Fibroblast of villous mesenchyme (primary cell): ENCODE data around the gene LILRB2. TPM values are rescaled to one million over a fixed set of nuclear protein-coding genes. Genes with fewer than 3 reads are reported as not detected.

Source experiments
- DNase-seq: peaks from one replicate; pipeline ENCODE4 v3.0.0-alpha.2; 2010; ENCODE audit warnings: low read depth
- H3K4me3 ChIP-seq: 2 replicates; pipeline ENCODE4 v1.5.1; 2011; ENCODE audit warnings: low read depth, mild to moderate bottlenecking, low read length
- total RNA-seq: library from RNA; depleted of rRNA; stranded (reverse); fragments of >200 nt; gene quantifications from 2 replicates; pipeline ENCODE4 v1.2.3, GENCODE V29; 2012
- TF ChIP-seq, protein P1 (sequence below): IDR thresholded peaks from 2 replicates; pipeline ENCODE4 v1.5.1; 2012; ENCODE audit warnings: low read depth, mild to moderate bottlenecking, low read length; ENCODE audit not compliant: insufficient read depth

LILRB2 gene
- total RNA-seq, 1 donor, result not detected

DNA sequence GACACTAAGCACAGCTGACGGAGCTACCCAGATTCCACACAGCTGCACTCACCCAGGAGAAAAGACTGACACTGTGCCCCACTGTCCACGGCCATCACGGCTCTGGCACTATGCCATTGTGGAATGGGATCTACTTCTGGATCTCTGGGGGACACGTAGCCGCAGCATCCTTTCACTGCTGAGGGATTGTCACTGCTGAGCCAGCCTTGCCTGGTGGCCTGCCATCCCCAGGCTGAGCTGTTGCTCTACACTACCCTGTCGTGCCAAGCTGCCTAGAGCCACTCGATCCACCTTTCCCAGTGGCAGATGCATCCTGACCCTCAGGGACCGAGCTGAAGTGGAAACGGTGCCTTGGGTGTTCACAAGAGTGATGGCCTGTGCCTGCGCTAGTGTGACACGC, 18.8 kb downstream of the LILRB2 start:
- TF ChIP-seq, protein P1, sequence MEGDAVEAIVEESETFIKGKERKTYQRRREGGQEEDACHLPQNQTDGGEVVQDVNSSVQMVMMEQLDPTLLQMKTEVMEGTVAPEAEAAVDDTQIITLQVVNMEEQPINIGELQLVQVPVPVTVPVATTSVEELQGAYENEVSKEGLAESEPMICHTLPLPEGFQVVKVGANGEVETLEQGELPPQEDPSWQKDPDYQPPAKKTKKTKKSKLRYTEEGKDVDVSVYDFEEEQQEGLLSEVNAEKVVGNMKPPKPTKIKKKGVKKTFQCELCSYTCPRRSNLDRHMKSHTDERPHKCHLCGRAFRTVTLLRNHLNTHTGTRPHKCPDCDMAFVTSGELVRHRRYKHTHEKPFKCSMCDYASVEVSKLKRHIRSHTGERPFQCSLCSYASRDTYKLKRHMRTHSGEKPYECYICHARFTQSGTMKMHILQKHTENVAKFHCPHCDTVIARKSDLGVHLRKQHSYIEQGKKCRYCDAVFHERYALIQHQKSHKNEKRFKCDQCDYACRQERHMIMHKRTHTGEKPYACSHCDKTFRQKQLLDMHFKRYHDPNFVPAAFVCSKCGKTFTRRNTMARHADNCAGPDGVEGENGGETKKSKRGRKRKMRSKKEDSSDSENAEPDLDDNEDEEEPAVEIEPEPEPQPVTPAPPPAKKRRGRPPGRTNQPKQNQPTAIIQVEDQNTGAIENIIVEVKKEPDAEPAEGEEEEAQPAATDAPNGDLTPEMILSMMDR, result no peak
- H3K4me3 ChIP-seq, result no peak overlapping the region
- DNase-seq, result no peak

DNA sequence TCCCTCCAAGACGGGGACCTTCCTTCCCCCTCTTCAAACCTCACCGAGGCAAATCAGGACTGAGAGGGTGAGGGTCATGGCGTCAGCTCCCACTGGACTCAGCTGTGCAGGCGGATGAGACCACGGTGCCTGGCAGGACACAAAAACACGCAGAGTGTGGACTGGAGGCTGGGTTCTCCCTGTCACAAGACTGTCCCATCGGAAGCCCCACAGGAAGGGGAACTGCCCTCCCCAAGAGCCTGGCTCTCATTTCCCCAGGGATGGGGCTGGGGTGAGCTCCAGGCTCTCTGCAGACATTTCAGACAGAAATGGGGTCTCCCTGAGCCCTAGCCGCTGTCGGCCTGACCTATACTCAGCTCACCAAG, 23.8 kb downstream of the LILRB2 start, which contains the start of gene LILRB5:
TSS of gene LILRB5 (minus strand) at position 158 of the 365 bp plus-strand sequence. CDS start at position 78, 80 bp downstream.
- H3K4me3 ChIP-seq, result no peak within 1 kb of the TSS
- DNase-seq, result no peak
- TF ChIP-seq, protein P1, result no peak

DNA sequence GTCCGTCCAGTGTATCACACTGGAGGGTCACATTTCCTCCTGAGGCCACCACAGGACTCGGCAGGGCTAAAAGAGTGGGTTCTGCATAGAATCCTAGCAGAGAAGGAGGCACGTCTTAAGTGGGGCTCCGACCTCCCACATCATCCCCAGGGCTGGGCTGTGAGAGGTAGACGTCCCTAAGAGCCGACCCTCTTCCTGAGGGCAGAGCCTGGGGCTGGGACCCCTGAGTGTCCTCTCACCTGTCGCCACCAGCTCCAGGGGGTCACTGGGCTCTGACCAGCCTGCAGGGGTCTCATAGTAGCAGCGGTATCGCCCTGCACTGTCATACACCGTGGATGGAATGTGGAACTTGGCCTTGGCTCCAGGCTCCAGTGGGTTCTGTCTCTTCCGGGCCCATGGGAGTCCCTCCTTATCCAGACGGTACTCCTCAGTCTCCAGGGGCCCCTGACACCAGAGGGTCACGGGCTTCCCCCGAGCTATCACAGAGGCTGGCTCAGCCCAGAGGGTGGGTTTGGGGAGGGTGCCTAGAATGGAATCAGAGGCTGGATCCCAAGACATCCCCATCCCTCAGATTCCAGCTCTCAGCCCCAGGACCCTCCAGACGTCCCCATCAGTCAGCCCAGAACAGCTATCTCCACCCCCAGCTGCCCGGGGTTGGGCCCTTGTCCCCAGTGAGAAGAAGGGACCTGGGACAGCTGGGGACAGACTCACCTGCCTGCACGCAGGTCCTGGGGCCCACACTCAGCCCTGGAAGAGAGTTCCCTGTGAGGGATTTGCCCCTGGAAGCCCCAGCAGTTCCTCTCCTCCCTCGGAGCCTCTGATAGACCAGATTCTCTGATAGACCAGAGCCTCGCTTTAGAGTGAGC, 24.4 kb downstream of the LILRB2 start:
- no peak overlapping the region for H3K4me3 ChIP-seq
- DNase-seq, result no peak
- TF ChIP-seq, protein P1, result no peak

DNA sequence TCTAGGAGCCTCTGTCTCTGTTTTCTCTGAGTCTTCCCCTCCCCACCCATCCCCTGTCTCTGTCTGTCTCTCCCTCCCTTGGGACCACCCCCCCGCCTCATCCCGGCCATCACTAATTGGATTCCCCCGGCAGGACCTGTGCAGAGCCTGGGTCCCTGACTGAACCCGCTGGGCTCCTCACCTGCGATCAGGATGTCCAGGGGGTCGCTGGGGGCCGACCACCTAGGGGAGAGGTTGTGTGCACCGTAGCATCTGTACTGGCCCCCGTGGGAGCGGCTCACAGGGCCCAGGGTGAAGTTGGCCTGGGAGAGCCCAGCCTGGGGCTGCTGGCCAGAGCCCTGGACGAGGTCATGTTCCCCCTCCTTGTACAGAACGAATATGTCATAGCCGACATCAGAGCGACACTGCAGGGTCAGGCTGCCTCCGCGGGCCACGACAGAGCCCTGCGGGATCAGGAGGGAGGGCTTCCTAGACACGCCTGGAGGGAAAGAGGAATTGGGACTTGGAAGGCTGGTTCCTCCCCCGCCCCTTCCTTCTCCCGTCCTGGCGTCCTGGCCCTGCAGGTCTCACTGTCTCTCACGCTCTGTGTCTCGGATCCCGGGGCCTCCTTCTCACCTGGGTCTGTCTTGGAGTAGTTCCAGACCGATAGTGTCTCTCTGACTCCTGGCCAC, 25.7 kb downstream of the LILRB2 start:
- no peak for DNase-seq
- no peak overlapping the region for H3K4me3 ChIP-seq
- TF ChIP-seq, protein P1, result no peak

DNA sequence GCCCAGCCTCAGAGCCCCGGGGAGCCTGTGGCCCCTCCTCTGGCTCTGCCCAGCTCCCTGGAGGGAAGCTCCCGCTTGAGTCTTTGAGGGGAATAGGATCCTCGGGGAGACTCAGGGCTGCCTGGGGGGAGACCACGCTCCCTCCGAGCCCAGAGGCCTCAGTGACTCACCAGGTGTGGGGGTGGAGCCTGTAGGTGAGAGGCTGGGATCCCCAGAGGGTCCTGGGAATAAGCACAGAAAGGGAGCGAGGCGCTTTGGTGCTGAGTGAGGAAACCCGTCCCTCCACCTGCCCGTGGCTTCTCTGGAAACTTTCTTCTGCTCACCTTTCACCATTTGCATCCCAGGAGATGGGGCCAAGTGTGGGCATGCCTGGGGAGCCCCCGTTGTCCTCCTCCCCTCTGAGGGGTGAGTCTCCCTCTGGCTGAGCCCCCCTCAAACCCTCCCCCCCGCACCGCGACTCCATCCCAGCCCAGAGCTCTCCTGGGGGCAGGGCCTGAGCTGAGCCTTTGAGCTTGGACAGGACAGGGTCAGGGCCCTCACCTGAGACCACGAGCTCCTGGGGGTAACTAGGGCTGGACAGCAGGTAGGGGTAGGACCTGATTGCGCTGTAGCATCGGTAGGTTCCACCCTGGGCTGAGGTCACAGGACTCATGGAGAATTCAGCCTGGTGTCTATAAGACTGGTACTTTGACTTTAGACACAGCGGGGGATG, 26.6 kb downstream of the LILRB2 start:
- TF ChIP-seq, protein P1, result no peak
- H3K4me3 ChIP-seq, result no peak overlapping the region
- DNase-seq, result no peak

DNA sequence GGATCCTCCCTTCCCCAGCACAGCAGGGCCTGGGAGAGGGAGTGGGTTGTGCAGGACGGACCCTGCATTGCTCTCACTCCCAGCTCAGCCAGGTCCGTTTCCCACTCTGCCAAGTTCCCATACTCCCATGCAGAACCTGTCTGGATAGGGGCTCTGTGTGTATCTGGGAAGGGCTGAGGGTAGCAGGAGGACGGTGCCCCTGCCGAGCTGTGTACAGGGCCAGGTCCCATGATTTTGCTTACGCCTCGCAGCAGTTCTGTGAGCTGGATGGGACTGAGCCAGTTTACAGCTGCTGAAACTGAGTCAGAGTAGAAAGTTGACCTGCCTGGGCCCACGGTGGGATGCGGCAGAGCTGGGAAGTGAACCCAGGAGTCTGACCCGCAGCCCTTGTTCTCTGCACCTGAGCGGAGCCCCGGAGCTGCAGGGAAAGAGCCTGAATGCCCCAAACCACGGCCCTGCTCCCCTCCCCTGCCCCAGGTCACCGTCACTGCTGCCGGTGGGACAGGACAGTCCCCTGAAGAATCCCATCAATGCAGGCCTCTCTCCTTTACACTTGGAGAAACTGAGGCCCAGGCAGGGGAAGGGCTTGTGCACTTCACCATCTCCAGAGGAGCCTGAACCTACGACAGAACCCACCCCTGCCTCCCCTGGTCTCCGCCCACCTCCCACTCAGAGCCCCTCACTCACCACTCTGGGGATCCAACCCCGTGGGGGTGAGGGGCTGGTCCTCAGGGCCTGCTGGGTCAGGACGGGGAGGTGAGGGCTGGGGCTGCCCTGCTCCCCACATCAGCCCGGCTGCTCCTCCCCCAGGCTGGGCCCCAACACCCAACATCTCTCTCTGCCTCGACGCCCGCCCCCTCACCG, 27.3 kb downstream of the LILRB2 start:
- no peak overlapping the region for H3K4me3 ChIP-seq
- no peak for DNase-seq
- TF ChIP-seq, protein P1, result no peak
